K562 (cell line): ENCODE data around the gene FAM114A2. TPM values are rescaled to one million over a fixed set of nuclear protein-coding genes. Genes with fewer than 3 reads are reported as not detected.

Source experiments
- ATAC-seq: fragments of 200-7000 bp; cut with Tn5 transposase; 3 replicates; pipeline ENCODE4 v1.9.1; 2020; ENCODE audit warnings: moderate library complexity
- BruUV-seq: library from RNA; stranded (reverse); fragments of 400-500 nt; replicated peaks from 2 replicates; lab custom pipeline; 2021; lab: Mats Ljungman, UMichigan
- CTCF ChIA-PET: fragments of 300-600 bp; formaldehyde crosslinking; extraction: SDS; loops from one replicate; lab custom pipeline; 2021; ENCODE audit warnings: low intra/inter-chr PET ratio; lab: Yijun Ruan, JAX
- POLR2A ChIA-PET: fragments of 300-600, 350-650 bp; sonication (Branson Sonifier 250); formaldehyde crosslinking; extraction: SDS; loops from one replicate; lab custom pipeline; 2021; ENCODE audit warnings: antibody characterized with exemption, inconsistent platforms; lab: Yijun Ruan, JAX
- DNase-seq, 4 experiments: peaks; one replicate each; pipeline versions ENCODE4 v3.0.0 to v3.0.0-alpha.2; 2011 to 2018; ENCODE audit warnings: low spot score in 3 of 4, mixed read lengths in 3 of 4; ENCODE audit errors: extremely low read depth in 1 of 4
- FAIRE-seq: peaks from 2 replicates; lab custom pipeline; 2011; peaks lifted over from hg19 to GRCh38; lab: Jason Lieb, UNC
- H2AFZ ChIP-seq: 2 replicates; pipeline ENCODE4 v1.6.0; 2011; ENCODE audit warnings: low read depth, low read length, control low read depth, inconsistent platforms
- H3K27ac ChIP-seq: fragments of 200-600 bp; 3 replicates; pipeline ENCODE4 v1.8.0; 2011; ENCODE audit warnings: low read depth, mild to moderate bottlenecking, control low read depth, inconsistent platforms, low read length, moderate library complexity, mixed read lengths; ENCODE audit errors: extremely low read depth
- H3K27me3 ChIP-seq, 2 experiments: fragments of 300-600 bp in 1 of 2; 2 replicates in 1 of 2; 3 replicates in 1 of 2; pipeline versions ENCODE4 v1.6.0 to v1.8.0; 2011; ENCODE audit warnings: inconsistent platforms in 2 of 2, low read length in 2 of 2, mild to moderate bottlenecking in 1 of 2, mixed read lengths in 1 of 2, moderate library complexity in 1 of 2; ENCODE audit not compliant: control insufficient read depth in 2 of 2, insufficient read depth in 2 of 2
- H3K36me3 ChIP-seq: fragments of 300-600 bp; 3 replicates; pipeline ENCODE4 v1.8.0; 2011; ENCODE audit warnings: mild to moderate bottlenecking, low read length, inconsistent platforms; ENCODE audit not compliant: control insufficient read depth, insufficient read depth
- H3K4me1 ChIP-seq, 2 experiments: fragments of 200-600 bp in 1 of 2; replicated peaks in 1 of 2; 2 replicates in 1 of 2; 3 replicates in 1 of 2; pipeline versions ENCODE4 v1.5.1 to v1.8.0; 2011; ENCODE audit warnings: inconsistent platforms in 2 of 2, low read length in 2 of 2, mild to moderate bottlenecking in 1 of 2, mixed read lengths in 1 of 2, moderate library complexity in 1 of 2; ENCODE audit not compliant: control insufficient read depth in 2 of 2, insufficient read depth in 2 of 2
- H3K4me2 ChIP-seq: 2 replicates; pipeline ENCODE4 v1.6.1; 2011; ENCODE audit warnings: low read length, control low read depth, inconsistent platforms, mixed read lengths; ENCODE audit not compliant: insufficient read depth
- H3K4me3 ChIP-seq: fragments of 200-600 bp; sonication (generic), shearing (Covaris generic); 2 replicates; pipeline ENCODE4 v1.5.1; 2016; ENCODE audit warnings: control low read depth, inconsistent platforms
- H3K79me2 ChIP-seq: fragments of 200-600 bp; 3 replicates; pipeline ENCODE4 v1.8.0; 2011; ENCODE audit warnings: low read length, inconsistent platforms; ENCODE audit not compliant: control insufficient read depth, insufficient read depth
- H3K9ac ChIP-seq, 2 experiments: 2 replicates each; pipeline versions ENCODE4 v1.6.0 to v1.6.1; 2011; ENCODE audit warnings: low read depth in 2 of 2, low read length in 2 of 2, control low read depth in 1 of 2, inconsistent platforms in 1 of 2, mild to moderate bottlenecking in 1 of 2, mixed read lengths in 1 of 2; ENCODE audit not compliant: insufficient read depth in 1 of 2
- H3K9me1 ChIP-seq: one replicate; pipeline ENCODE4 v1.6.0; 2011; ENCODE audit warnings: inconsistent platforms, mild to moderate bottlenecking, low read length, moderate library complexity; ENCODE audit not compliant: control insufficient read depth, insufficient read depth
- H3K9me3 ChIP-seq: replicated peaks from 2 replicates; pipeline ENCODE4 v1.5.1; 2011; ENCODE audit warnings: low read depth, low read length, inconsistent platforms; ENCODE audit not compliant: control insufficient read depth, insufficient read depth
- H4K20me1 ChIP-seq: replicated peaks from 2 replicates; pipeline ENCODE4 v1.6.1; 2011; ENCODE audit warnings: low read length, inconsistent platforms, mixed read lengths; ENCODE audit not compliant: control insufficient read depth, insufficient read depth
- CUX1 ChIP-seq: fragments of 200-800 bp; sonication (Bioruptor generic); IDR thresholded peaks from 2 replicates; pipeline ENCODE4 v1.6.1; 2016; ENCODE audit warnings: missing genetic modification characterization, missing compliant biosample characterization
- ERF ChIP-seq: fragments of 450-650 bp; formaldehyde crosslinking; IDR thresholded peaks from 2 replicates; pipeline ENCODE4 v1.4.0; 2020; ENCODE audit warnings: mild to moderate bottlenecking, mixed read lengths
- THAP12 ChIP-seq: fragments of 250-450 bp; sonication (Bioruptor Pico); IDR thresholded peaks from 2 replicates; pipeline ENCODE4 v1.9.0; 2021; ENCODE audit warnings: mild to moderate bottlenecking, inconsistent platforms
- ZNF121 ChIP-seq: sonication (generic); formaldehyde crosslinking; conservative IDR thresholded peaks from 2 replicates; pipeline ENCODE4 v1.8.0; 2022; ENCODE audit warnings: missing genetic modification reagents
- ZNF232 ChIP-seq: sonication (generic); formaldehyde crosslinking; IDR thresholded peaks from 2 replicates; pipeline ENCODE4 v1.8.0; 2022; ENCODE audit warnings: mild to moderate bottlenecking, missing genetic modification reagents
- WGBS: fragments of 100-300 bp; shearing (Covaris generic); methylation state at CpG from one replicate; pipeline ENCODE4 v1.1.6; 2016; ENCODE audit warnings: low coverage, mixed read lengths; ENCODE audit not compliant: insufficient coverage; ENCODE audit errors: missing lambda C conversion rate; 5-methylcytosine and 5-hydroxymethylcytosine counted together
- in situ Hi-C: fragments of 300-500 bp; cut with MboI; formaldehyde crosslinking; loops from 4 replicates; pipeline ENCODE4 v1.15.0; 2018; ENCODE audit warnings: inconsistent platforms, mixed read lengths
- intact Hi-C: fragments of 100-400 bp; cut with micrococcal nuclease; formaldehyde crosslinking; loops from 2 replicates; pipeline ENCODE4 v1.14.2; 2022
- polyA plus RNA-seq, 8 experiments: library from polyadenylated mRNA; depleted of rRNA in 4 of 8; stranded (reverse) in 5 of 8; unstranded in 3 of 8; fragments of >200 nt; fragmentation: Nextera tagmentation in 2 of 8; fragmentation: Illumina TruSeq in 1 of 8; extraction: Ambion mirVana in 2 of 8; extraction: Trizol in 1 of 8; gene quantifications; 2 replicates each; pipeline versions ENCODE4 v1.2.1 to v1.2.3, GENCODE V29; 2011 to 2014; ENCODE audit warnings: inconsistent platforms in 1 of 8, missing spikeins in 1 of 8
- total RNA-seq, 7 experiments: library from RNA; depleted of rRNA in 6 of 7; stranded (reverse); fragments of >200 nt in 6 of 7; fragmentation: Illumina TruSeq in 2 of 7; extraction: Trizol in 2 of 7; gene quantifications; 2 replicates each; pipeline versions ENCODE4 v1.2.1 to v1.2.3, GENCODE V29; 2011 to 2021; ENCODE audit warnings: low replicate concordance in 1 of 7

Gene FAM114A2
- total and polyA plus RNA-seq, 9 of the 15 experiments (the other 6 are each of a cell fraction or from before 2014, with no cell fraction given) = 14.4 to 28.1 (median 21.2) TPM

GRCh38 chr5:153952057-153952456 lies 86.7 kb downstream of the FAM114A2 start:
- Histone ChIP-seq H3K27me3 (0 out of 5 replicates have a peak, but pooled peaks cover 0 to 3% of the 10 kb centered on the region in 2 experiments), H3K4me2 (no peak overlapping the region), H3K4me3 (no peak overlapping the region), H4K20me1 (no peaks in the 10 kb centered on the region), H3K9ac (no peak overlapping the region), H3K9me1 (no peaks in the 10 kb centered on the region), H3K4me1 (no peaks in the 10 kb centered on the region), H3K79me2 (no peaks in the 10 kb centered on the region), H3K9me3 (no peaks in the 10 kb centered on the region), H2AFZ (no peak overlapping the region), H3K27ac (no peak overlapping the region), H3K36me3 (no peaks in the 10 kb centered on the region)
- POLR2A ChIA-PET = interaction anchor here (1.5 kb wide), 1 partner anchor 8 kb away, joined by 5 read pairs; no protein-coding TSS in a partner anchor
- CTCF ChIA-PET = no interaction called here
- FAIRE-seq (no peak), DNase-seq (no peak), ATAC-seq (no peak)
- whole genome bisulfite sequencing = 0% methylated on average over 1 of the region's 1 CpG
- BruUV-seq = no TSS peak
- in situ Hi-C loops (no loop called here), intact Hi-C loops (no loop called here)
- TF ChIP-seq ERF (CRISPR knock-in tag) (no peak), ZNF121 (CRISPR knock-in tag) (no peak), CUX1 (CRISPR knock-in tag) (no peak), ZNF232 (no peak), THAP12 (CRISPR knock-in tag) (no peak)
